Activated CD8-positive, alpha-beta T cell treated with anti-CD3 and anti-CD28 coated beads for 36 hours (primary cell): Measurements from ENCODE around the gene EPB41L2. TPM values are rescaled to one million over a fixed set of nuclear protein-coding genes. Genes with fewer than 3 reads are reported as not detected.

Source experiments
- ATAC-seq: fragments of 200-7000 bp; cut with Tn5 transposase; one replicate; pipeline ENCODE4 v1.10.0; 2021; ENCODE audit warnings: mild to moderate bottlenecking, moderate library complexity
- CTCF ChIA-PET: fragments of 350-600 bp; sonication (Branson Sonifier 250); formaldehyde crosslinking; loops from one replicate; lab custom pipeline; 2021; ENCODE audit warnings: antibody characterized with exemption; lab: Charles Lee
- POLR2A ChIA-PET: fragments of 350-600 bp; sonication (Branson Sonifier 250); formaldehyde crosslinking; loops from one replicate; lab custom pipeline; 2021; ENCODE audit warnings: antibody characterized with exemption; lab: Charles Lee
- DNase-seq: peaks from one replicate; pipeline ENCODE4 v3.0.0-alpha.2; 2020
- H3K27ac Mint-ChIP-seq: one replicate; pipeline ENCODE4 v1.8.0; 2021; ENCODE audit warnings: mild to moderate bottlenecking, mixed read lengths
- H3K27me3 Mint-ChIP-seq: one replicate; pipeline ENCODE4 v1.8.0; 2021; ENCODE audit warnings: mixed read lengths
- H3K36me3 Mint-ChIP-seq: one replicate; pipeline ENCODE4 v1.8.0; 2021; ENCODE audit warnings: low read depth, mixed read lengths
- H3K4me1 Mint-ChIP-seq: one replicate; pipeline ENCODE4 v1.8.0; 2021; ENCODE audit warnings: low read depth, mixed read lengths
- H3K4me3 Mint-ChIP-seq: one replicate; pipeline ENCODE4 v1.8.0; 2021; ENCODE audit warnings: mild to moderate bottlenecking, moderate library complexity, mixed read lengths
- H3K9me3 Mint-ChIP-seq: one replicate; pipeline ENCODE4 v1.8.0; 2021; ENCODE audit warnings: mixed read lengths
- intact Hi-C: fragments of 100-400 bp; cut with micrococcal nuclease; formaldehyde crosslinking; loops from one replicate; pipeline ENCODE4 v1.10.0; 2022
- total RNA-seq, 2 experiments: library from RNA; stranded (reverse); gene quantifications; one replicate each; pipeline ENCODE4 v1.2.3, GENCODE V29; 2021
- TF ChIP-seq, protein P1 (sequence below): fragments of 200-600 bp; IDR thresholded peaks from one replicate; pipeline ENCODE4 v1.8.0; 2022; ENCODE audit warnings: antibody characterized with exemption, mild to moderate bottlenecking

The EPB41L2 gene
- total RNA-seq, 2 experiments from 2014 or later = 30.6 to 33.3 TPM

- CTCF ChIA-PET = no interaction called here
- ATAC-seq (no peak), DNase-seq (no peak)
- peaks cover 12% of the 10 kb centered on the region for H3K4me1 Mint-ChIP-seq
- no peaks in the 10 kb centered on the region for H3K27me3 Mint-ChIP-seq
- H3K36me3 Mint-ChIP-seq = no peaks in the 10 kb centered on the region
- POLR2A ChIA-PET = no interaction called here
- no peak overlapping the region for H3K27ac Mint-ChIP-seq
- intact Hi-C loops = no loop called here
- H3K9me3 Mint-ChIP-seq = no peaks in the 10 kb centered on the region
- TF ChIP-seq, protein P1, sequence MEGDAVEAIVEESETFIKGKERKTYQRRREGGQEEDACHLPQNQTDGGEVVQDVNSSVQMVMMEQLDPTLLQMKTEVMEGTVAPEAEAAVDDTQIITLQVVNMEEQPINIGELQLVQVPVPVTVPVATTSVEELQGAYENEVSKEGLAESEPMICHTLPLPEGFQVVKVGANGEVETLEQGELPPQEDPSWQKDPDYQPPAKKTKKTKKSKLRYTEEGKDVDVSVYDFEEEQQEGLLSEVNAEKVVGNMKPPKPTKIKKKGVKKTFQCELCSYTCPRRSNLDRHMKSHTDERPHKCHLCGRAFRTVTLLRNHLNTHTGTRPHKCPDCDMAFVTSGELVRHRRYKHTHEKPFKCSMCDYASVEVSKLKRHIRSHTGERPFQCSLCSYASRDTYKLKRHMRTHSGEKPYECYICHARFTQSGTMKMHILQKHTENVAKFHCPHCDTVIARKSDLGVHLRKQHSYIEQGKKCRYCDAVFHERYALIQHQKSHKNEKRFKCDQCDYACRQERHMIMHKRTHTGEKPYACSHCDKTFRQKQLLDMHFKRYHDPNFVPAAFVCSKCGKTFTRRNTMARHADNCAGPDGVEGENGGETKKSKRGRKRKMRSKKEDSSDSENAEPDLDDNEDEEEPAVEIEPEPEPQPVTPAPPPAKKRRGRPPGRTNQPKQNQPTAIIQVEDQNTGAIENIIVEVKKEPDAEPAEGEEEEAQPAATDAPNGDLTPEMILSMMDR = no peak
- no peak overlapping the region for H3K4me3 Mint-ChIP-seq
Measured at GRCh38 chr6:130970839-130971410, 92.1 kb downstream of the EPB41L2 start.

GRCh38 chr6:130969791-130970491 lies 93.1 kb downstream of the EPB41L2 start:
- Mint-ChIP-seq H3K36me3 (no peaks in the 10 kb centered on the region), H3K27me3 (no peaks in the 10 kb centered on the region), H3K4me1 (peaks cover 9% of the 10 kb centered on the region), H3K4me3 (no peak overlapping the region), H3K27ac (no peak overlapping the region), H3K9me3 (no peaks in the 10 kb centered on the region)
- DNase-seq (no peak), ATAC-seq (no peak)
- CTCF ChIA-PET = no interaction called here
- POLR2A ChIA-PET = no interaction called here
- TF ChIP-seq, protein P1 = no peak
- intact Hi-C loops = no loop called here

GRCh38 chr6:130969166-130969565 lies 93.9 kb downstream of the EPB41L2 start:
- no peak overlapping the region for H3K27ac Mint-ChIP-seq
- peaks cover 9% of the 10 kb centered on the region for H3K4me1 Mint-ChIP-seq
- no peaks in the 10 kb centered on the region for H3K9me3 Mint-ChIP-seq
- CTCF ChIA-PET = no interaction called here
- H3K27me3 Mint-ChIP-seq = no peaks in the 10 kb centered on the region
- ATAC-seq (no peak), DNase-seq (no peak)
- no peak overlapping the region for H3K4me3 Mint-ChIP-seq
- no peaks in the 10 kb centered on the region for H3K36me3 Mint-ChIP-seq
- TF ChIP-seq, protein P1 = no peak
- POLR2A ChIA-PET = no interaction called here
- intact Hi-C loops = no loop called here

DNA sequence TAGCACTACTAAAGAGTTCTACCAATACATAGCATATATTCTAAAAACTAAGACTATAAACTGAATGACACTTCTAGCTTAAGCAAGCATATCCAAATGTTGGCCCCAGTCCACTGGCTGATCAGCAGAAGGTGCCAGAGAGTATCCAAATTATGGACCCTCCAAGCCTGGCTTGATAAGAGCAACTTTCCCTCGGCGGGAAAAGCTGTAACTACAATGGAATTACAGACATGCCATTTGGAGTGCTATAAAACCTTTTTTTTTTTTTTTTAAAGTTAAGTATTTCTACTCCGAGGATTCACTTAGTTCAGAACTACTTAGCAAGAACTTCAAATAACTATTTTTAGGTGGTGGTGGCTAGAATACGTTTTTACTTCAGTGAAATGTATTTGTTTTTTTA lies 94.6 kb downstream of the EPB41L2 start:
- no peak for ATAC-seq
- no peaks in the 10 kb centered on the region for H3K27me3 Mint-ChIP-seq
- peaks cover 9% of the 10 kb centered on the region for H3K4me1 Mint-ChIP-seq
- H3K9me3 Mint-ChIP-seq = no peaks in the 10 kb centered on the region
- H3K4me3 Mint-ChIP-seq = no peak overlapping the region
- H3K36me3 Mint-ChIP-seq = no peaks in the 10 kb centered on the region
- intact Hi-C loops = no loop called here
- CTCF ChIA-PET = interaction anchor here (1.0 to 1.5 kb wide), 2 partner anchors 40 to 83 kb away, joined by 4 to 5 read pairs; no protein-coding TSS in a partner anchor
- no peak overlapping the region for H3K27ac Mint-ChIP-seq
- TF ChIP-seq, protein P1 = no peak
- POLR2A ChIA-PET = no interaction called here
- no peak for DNase-seq
